MM.1S (cell line): ENCODE results near the gene SVEP1.

Experiments used
- DNase-seq: peaks from one replicate; pipeline ENCODE4 v3.0.0-alpha.2; 2015
- H2AFZ ChIP-seq: fragments of 300-600 bp; sonication (generic); 2 replicates; pipeline ENCODE4 v1.6.0; 2016; ENCODE audit warnings: antibody characterized with exemption, low read length
- H3F3A ChIP-seq: fragments of 300-600 bp; sonication (generic); 2 replicates; pipeline ENCODE4 v1.6.1; 2016; ENCODE audit warnings: mild to moderate bottlenecking, antibody characterized with exemption, low read length, moderate library complexity, mixed read lengths; ENCODE audit not compliant: insufficient read depth
- H3K27ac ChIP-seq: fragments of 300-600 bp; sonication (generic); 2 replicates; pipeline ENCODE4 v1.5.1; 2016; ENCODE audit warnings: mild to moderate bottlenecking, low read length
- H3K27me3 ChIP-seq: fragments of 300-600 bp; sonication (generic); replicated peaks from 2 replicates; pipeline ENCODE4 v1.6.0; 2016; ENCODE audit warnings: low read length; ENCODE audit not compliant: insufficient read depth
- H3K36me3 ChIP-seq: fragments of 300-600 bp; sonication (generic); replicated peaks from 2 replicates; pipeline ENCODE4 v1.6.1; 2016; ENCODE audit warnings: mild to moderate bottlenecking, low read length, mixed read lengths; ENCODE audit not compliant: insufficient read depth
- H3K4me1 ChIP-seq: fragments of 300-600 bp; sonication (generic); 2 replicates; pipeline ENCODE4 v1.6.1; 2016; ENCODE audit warnings: low read length, mixed read lengths
- H3K4me2 ChIP-seq: fragments of 300-600 bp; sonication (generic); 2 replicates; pipeline ENCODE4 v1.6.0; 2016; ENCODE audit warnings: low read depth, low read length
- H3K4me3 ChIP-seq: fragments of 300-600 bp; sonication (generic); 2 replicates; pipeline ENCODE4 v1.5.1; 2016; ENCODE audit warnings: low read length, mixed read lengths
- H3K79me2 ChIP-seq: fragments of 300-600 bp; sonication (generic); 2 replicates; pipeline ENCODE4 v1.6.1; 2016; ENCODE audit warnings: mixed run types, low read length, mixed read lengths
- H3K9ac ChIP-seq: fragments of 300-600 bp; sonication (generic); 2 replicates; pipeline ENCODE4 v1.6.1; 2016; ENCODE audit warnings: low read length, mixed read lengths
- H3K9me2 ChIP-seq: fragments of 300-600 bp; sonication (generic); replicated peaks from 2 replicates; pipeline ENCODE4 v1.6.1; 2016; ENCODE audit warnings: mild to moderate bottlenecking, low read length, mixed read lengths; ENCODE audit not compliant: insufficient read depth
- H3K9me3 ChIP-seq: fragments of 300-600 bp; sonication (generic); replicated peaks from 2 replicates; pipeline ENCODE4 v1.6.1; 2016; ENCODE audit warnings: mild to moderate bottlenecking, low read length, mixed read lengths; ENCODE audit not compliant: insufficient read depth
- H4K20me1 ChIP-seq: fragments of 300-600 bp; sonication (generic); 2 replicates; pipeline ENCODE4 v1.6.1; 2016; ENCODE audit warnings: mild to moderate bottlenecking, low read length, moderate library complexity, mixed read lengths; ENCODE audit not compliant: insufficient read depth
- EZH2 ChIP-seq: fragments of 300-600 bp; sonication (generic); optimal IDR thresholded peaks from 2 replicates; pipeline ENCODE3; 2017; ENCODE audit warnings: low read depth, mild to moderate bottlenecking, antibody characterized with exemption, low read length, mixed read lengths
- EZH2phosphoT487 ChIP-seq: fragments of 300-600 bp; sonication (generic); IDR thresholded peaks from 2 replicates; pipeline ENCODE4 v1.6.1; 2018; ENCODE audit warnings: antibody characterized with exemption, low read length
- TF ChIP-seq, protein P1 (sequence below): fragments of 300-600 bp; sonication (generic); IDR thresholded peaks from 2 replicates; pipeline ENCODE4 v1.5.1; 2016; ENCODE audit warnings: antibody characterized with exemption, low read length, mixed read lengths

The SVEP1 gene

DNA sequence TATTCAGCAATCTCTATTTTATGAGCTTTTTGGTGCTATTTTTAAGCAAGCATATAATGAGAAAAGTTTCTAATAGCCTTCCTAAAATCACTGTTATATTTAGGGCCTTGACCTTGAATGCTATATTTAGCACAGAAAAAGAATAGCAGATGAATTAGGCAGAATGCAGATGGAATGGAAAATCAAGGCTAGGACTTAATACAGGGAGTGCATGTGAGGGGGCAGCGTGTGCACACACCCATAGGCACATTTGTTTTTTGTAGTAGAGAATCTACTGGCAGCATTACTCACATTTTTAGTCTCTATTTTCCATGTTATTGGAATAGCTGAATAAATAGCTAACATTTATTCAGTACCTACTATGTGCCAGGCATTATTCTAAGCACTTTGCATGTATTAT lies 79.9 kb downstream of the SVEP1 start:
- H3K4me3 ChIP-seq: no peak overlapping the region
- H2AFZ ChIP-seq: no peak overlapping the region
- H3K9me3 ChIP-seq: no peaks in the 10 kb centered on the region
- TF ChIP-seq EZH2phosphoT487 (no peak), EZH2 (no peak)
- TF ChIP-seq, protein P1, sequence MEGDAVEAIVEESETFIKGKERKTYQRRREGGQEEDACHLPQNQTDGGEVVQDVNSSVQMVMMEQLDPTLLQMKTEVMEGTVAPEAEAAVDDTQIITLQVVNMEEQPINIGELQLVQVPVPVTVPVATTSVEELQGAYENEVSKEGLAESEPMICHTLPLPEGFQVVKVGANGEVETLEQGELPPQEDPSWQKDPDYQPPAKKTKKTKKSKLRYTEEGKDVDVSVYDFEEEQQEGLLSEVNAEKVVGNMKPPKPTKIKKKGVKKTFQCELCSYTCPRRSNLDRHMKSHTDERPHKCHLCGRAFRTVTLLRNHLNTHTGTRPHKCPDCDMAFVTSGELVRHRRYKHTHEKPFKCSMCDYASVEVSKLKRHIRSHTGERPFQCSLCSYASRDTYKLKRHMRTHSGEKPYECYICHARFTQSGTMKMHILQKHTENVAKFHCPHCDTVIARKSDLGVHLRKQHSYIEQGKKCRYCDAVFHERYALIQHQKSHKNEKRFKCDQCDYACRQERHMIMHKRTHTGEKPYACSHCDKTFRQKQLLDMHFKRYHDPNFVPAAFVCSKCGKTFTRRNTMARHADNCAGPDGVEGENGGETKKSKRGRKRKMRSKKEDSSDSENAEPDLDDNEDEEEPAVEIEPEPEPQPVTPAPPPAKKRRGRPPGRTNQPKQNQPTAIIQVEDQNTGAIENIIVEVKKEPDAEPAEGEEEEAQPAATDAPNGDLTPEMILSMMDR: no peak
- no peak for DNase-seq
- H3F3A ChIP-seq: no peaks in the 10 kb centered on the region
- no peaks in the 10 kb centered on the region for H3K9me2 ChIP-seq
- H3K27me3 ChIP-seq: no peaks in the 10 kb centered on the region
- no peak overlapping the region for H3K27ac ChIP-seq
- H3K4me1 ChIP-seq: no peaks in the 10 kb centered on the region
- no peak overlapping the region for H3K4me2 ChIP-seq
- H4K20me1 ChIP-seq: no peaks in the 10 kb centered on the region
- no peaks in the 10 kb centered on the region for H3K36me3 ChIP-seq
- H3K9ac ChIP-seq: no peak overlapping the region
- no peaks in the 10 kb centered on the region for H3K79me2 ChIP-seq

DNA sequence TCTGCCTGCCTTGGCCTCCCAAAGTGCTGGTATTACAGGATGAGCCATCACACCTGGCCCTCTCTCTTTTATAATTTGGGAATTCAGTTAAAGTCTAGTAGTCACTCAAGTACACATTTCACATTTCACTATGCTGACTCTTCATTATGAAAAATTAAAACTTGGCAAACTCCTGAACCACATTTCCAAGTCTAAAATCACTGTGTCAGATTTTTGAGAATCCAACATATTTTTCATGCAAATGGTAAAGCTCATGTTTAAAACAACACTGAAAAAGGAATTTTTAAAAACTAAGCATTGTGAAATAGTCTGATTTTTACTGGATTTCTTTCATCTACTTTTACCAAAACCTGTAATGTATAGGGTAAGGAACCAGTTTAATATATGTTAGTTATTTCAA lies 92.3 kb downstream of the SVEP1 start:
- H3K4me1 ChIP-seq: no peaks in the 10 kb centered on the region
- no peaks in the 10 kb centered on the region for H3K27me3 ChIP-seq

DNA sequence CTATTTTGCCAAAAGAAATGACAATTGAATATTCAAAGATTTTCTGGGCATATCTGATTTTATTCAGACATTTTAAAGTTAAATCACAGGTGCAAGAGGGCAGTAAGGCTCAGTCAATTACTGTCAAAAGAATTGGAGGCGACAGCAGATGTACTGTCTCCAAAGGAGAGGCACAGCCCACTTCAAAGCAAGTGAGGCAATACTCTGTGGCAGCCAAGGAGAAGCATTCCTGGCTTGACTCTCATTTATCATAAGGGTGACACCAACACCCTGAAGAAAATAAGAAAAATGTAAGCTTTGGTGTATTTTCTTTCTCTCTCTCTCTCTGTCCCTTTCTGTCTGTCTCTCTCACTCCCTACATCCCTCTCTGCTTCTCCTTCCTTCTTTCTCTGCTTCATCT lies 93.3 kb downstream of the SVEP1 start:
- no peaks in the 10 kb centered on the region for H3K79me2 ChIP-seq
- no peaks in the 10 kb centered on the region for H3F3A ChIP-seq
- TF ChIP-seq EZH2phosphoT487 (no peak), EZH2 (no peak)
- no peaks in the 10 kb centered on the region for H4K20me1 ChIP-seq
- no peak overlapping the region for H3K27ac ChIP-seq
- no peaks in the 10 kb centered on the region for H3K4me1 ChIP-seq
- DNase-seq: no peak
- no peaks in the 10 kb centered on the region for H3K9me2 ChIP-seq
- no peak overlapping the region for H3K4me2 ChIP-seq
- no peaks in the 10 kb centered on the region for H3K36me3 ChIP-seq
- no peak overlapping the region for H3K9ac ChIP-seq
- H3K4me3 ChIP-seq: no peak overlapping the region
- H2AFZ ChIP-seq: no peak overlapping the region
- H3K27me3 ChIP-seq: no peaks in the 10 kb centered on the region
- H3K9me3 ChIP-seq: no peaks in the 10 kb centered on the region

More for the DNA sequence above, 92.3 kb downstream of the SVEP1 start:
- no peaks in the 10 kb centered on the region for H3K9me2 ChIP-seq
- TF ChIP-seq EZH2: no peak
- TF ChIP-seq EZH2phosphoT487: no peak
- TF ChIP-seq, protein P1: no peak
- H3F3A ChIP-seq: no peaks in the 10 kb centered on the region
- no peak overlapping the region for H3K4me2 ChIP-seq
- no peak for DNase-seq
- no peak overlapping the region for H3K9ac ChIP-seq
- H3K36me3 ChIP-seq: no peaks in the 10 kb centered on the region
- H2AFZ ChIP-seq: no peak overlapping the region
- H3K27ac ChIP-seq: no peak overlapping the region
- H4K20me1 ChIP-seq: no peaks in the 10 kb centered on the region
- H3K79me2 ChIP-seq: no peaks in the 10 kb centered on the region
- H3K9me3 ChIP-seq: no peaks in the 10 kb centered on the region
- no peak overlapping the region for H3K4me3 ChIP-seq

DNA sequence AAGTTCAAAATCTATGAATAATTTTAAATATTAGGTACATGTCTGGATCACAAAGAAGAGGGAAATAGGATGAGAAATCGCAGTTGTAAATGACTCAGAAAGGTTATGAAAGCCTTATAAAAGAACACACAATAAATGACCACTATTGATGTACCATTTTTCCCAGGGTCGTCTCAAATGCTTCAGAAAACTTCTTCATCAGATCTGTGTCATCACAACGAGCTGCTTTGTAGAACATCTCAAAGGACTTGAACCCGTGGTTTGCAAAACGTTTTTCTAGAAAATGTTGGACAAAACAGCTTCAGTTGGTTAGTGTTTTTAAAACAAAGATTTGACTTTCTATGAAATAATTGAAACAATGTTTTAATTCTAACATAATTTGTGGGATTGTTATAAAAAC lies 100.1 kb downstream of the SVEP1 start:
- Histone ChIP-seq H3K9me3 (no peaks in the 10 kb centered on the region), H3F3A (no peaks in the 10 kb centered on the region), H3K9me2 (no peaks in the 10 kb centered on the region), H3K9ac (no peak overlapping the region), H3K4me1 (no peaks in the 10 kb centered on the region), H3K4me3 (no peak overlapping the region), H3K27ac (no peak overlapping the region), H2AFZ (no peak overlapping the region), H3K27me3 (no peaks in the 10 kb centered on the region), H3K79me2 (no peaks in the 10 kb centered on the region), H4K20me1 (no peaks in the 10 kb centered on the region), H3K36me3 (no peaks in the 10 kb centered on the region), H3K4me2 (no peak overlapping the region)
- DNase-seq: no peak
- no peak for TF ChIP-seq EZH2phosphoT487
- TF ChIP-seq EZH2: no peak
- TF ChIP-seq, protein P1: no peak
